Measurements from ENCODE around the gene ACSL6.

Gene ACSL6, protein sequence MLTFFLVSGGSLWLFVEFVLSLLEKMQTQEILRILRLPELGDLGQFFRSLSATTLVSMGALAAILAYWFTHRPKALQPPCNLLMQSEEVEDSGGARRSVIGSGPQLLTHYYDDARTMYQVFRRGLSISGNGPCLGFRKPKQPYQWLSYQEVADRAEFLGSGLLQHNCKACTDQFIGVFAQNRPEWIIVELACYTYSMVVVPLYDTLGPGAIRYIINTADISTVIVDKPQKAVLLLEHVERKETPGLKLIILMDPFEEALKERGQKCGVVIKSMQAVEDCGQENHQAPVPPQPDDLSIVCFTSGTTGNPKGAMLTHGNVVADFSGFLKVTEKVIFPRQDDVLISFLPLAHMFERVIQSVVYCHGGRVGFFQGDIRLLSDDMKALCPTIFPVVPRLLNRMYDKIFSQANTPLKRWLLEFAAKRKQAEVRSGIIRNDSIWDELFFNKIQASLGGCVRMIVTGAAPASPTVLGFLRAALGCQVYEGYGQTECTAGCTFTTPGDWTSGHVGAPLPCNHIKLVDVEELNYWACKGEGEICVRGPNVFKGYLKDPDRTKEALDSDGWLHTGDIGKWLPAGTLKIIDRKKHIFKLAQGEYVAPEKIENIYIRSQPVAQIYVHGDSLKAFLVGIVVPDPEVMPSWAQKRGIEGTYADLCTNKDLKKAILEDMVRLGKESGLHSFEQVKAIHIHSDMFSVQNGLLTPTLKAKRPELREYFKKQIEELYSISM

DNA sequence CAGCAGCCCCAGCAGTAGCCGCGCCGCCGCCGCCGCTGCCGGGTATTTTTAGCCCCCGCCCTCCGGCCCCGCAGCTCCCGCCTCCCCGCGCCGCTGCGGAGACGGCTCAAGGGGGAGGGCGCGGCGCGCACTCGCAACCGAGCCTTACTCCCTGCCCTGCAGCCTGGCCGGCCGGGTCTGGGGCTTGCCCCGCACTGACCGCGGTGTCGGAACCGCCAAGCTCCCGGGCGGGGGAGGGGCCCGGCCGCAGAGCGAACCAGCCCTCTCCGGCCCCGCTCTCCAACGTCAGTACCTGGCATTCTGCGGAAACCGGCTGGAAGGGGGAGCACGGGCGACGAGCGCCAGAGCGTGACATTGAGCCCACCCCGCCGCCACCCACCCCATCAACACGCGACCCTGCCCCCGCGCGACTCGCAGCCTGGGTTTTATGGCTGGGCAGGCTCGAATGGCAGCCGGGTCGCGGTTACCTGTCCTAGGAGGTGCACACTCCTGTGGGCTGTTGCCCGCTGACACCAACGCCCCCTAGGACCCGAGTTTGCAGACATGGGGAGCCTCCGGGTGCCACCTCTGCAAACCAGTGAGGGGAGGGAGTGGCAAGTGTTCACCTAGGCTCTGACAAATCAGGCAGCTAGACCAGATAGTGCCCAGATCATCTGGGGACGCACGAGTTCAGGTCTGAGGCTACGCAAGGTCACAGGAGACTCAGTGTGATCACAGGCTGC is at the start of gene ACSL6:
ACSL6 (minus strand) TSS at position 37 of the 722 bp plus-strand sequence. CDS start 105 bp downstream, outside the sequence.
- DNase-seq (ENCODE audit: low read depth in 2 of 3, low spot score in 1 of 3), result no peak

DNA sequence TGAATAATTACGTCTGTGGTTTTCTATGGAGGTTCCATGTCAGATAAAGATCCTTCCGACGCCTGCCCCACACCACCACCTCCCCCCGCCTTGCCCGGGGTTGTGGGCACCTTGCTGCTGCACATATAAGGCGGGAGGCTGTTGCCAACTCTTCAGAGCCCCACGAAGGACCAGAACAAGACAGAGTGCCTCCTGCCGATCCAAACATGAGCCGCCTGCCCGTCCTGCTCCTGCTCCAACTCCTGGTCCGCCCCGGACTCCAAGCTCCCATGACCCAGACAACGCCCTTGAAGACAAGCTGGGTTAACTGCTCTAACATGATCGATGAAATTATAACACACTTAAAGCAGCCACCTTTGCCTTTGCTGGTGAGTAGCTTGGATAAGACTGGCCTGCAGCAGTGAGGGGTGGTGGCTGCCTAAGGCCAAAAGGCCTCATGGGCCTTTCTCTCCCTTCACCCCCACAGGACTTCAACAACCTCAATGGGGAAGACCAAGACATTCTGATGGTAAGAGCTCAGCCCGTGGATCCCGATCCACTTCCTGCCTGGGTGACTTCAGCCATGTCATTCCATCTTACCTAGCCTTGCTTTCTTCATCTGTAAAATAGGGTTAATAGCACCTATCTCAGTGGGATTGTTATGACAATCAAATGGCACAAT is 49.2 kb upstream of the ACSL6 start, which contains the start of gene IL3:
IL3 (plus strand) TSS at position 155 of the 661 bp plus-strand sequence; CDS start at position 207, 52 bp downstream.
- DNase-seq (ENCODE audit: low read depth in 2 of 3, low spot score in 1 of 3), result no peak

DNA sequence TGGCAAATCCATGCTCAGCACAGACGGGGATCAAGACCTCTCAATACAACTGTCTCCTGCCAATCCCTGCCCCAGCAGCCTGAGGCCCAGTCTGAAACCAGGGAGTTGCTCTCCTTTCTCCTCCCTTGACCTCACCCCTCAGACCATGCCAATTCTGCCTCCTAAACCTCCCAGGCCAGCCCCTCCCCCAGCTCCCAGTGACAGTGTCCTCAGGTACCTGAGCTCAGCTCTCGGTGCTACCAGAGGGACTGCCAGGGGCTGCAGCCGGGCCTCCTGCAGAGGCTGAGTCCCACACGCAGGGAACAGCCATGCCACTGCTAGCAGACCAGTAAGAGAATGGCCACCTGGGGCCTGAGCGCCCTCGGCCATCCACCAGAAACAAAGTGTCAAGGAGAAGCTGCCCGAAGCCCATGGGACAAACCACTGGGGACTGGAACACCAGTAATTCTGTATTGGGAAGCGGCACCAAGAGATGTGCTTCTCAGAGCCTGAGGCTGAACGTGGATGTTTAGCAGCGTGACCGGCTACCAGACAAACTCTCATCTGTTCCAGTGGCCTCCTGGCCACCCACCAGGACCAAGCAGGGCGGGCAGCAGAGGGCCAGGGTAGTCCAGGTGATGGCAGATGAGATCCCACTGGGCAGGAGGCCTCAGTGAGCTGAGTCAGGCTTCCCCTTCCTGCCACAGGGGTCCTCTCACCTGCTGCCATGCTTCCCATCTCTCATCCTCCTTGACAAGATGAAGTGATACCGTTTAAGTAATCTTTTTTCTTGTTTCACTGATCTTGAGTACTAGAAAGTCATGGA is 48.4 kb upstream of the ACSL6 start:
- DNase-seq (ENCODE audit: low read depth in 2 of 3, low spot score in 1 of 3), result no peak

DNA sequence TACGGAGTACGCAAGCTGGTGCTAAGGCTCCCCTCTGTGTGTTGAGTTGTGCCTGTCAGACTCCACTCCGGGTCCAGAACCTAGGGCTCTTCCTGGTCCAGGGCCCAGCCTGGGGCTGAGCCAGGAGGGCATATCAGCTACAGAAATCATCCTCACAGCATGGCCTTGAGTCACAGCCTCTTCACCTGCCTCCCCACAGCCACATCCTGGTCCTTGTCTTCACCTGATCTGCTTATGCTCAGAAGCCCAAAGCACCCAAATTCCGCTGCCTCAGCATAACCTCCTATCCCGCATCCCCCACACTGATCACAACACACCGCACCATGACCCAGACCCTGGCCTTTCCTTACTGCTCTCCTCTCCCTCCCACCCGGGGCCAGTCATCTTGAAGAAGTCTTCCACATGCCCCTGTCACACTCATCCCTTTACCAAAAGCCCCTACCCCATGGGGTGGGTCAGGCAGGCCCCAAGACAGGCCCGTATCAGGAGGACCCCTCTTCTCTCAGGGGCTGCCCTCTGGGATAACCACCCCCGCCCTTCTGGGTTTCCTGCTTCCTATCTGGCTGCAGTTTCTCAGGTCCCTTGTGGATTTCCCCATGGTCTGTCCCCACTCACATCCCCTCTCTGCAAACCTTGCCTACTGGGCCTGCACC is 47.7 kb upstream of the ACSL6 start:
- no peak for DNase-seq (ENCODE audit: low read depth in 2 of 3, low spot score in 1 of 3)

DNA sequence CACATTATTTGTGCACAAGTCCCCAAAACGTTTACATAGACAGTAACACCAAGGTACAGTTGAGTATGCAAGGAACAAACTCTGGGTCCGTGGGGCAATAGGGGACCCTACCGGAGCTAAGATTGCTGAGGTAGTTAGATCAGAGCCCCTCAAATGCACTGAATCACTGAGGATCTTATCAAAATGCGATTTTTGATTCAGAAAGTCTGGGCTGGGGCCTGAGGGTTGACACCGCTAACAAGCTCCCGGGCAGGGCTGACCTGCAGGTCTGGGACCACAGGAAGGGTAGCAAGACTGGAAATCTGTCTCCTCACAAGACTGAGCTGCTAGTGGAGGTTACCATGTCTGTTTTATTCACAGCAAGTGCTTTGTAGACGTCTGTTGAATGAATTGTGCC is 47.2 kb upstream of the ACSL6 start:
- no peak for DNase-seq (ENCODE audit: low read depth in 2 of 3, low spot score in 1 of 3)

DNA sequence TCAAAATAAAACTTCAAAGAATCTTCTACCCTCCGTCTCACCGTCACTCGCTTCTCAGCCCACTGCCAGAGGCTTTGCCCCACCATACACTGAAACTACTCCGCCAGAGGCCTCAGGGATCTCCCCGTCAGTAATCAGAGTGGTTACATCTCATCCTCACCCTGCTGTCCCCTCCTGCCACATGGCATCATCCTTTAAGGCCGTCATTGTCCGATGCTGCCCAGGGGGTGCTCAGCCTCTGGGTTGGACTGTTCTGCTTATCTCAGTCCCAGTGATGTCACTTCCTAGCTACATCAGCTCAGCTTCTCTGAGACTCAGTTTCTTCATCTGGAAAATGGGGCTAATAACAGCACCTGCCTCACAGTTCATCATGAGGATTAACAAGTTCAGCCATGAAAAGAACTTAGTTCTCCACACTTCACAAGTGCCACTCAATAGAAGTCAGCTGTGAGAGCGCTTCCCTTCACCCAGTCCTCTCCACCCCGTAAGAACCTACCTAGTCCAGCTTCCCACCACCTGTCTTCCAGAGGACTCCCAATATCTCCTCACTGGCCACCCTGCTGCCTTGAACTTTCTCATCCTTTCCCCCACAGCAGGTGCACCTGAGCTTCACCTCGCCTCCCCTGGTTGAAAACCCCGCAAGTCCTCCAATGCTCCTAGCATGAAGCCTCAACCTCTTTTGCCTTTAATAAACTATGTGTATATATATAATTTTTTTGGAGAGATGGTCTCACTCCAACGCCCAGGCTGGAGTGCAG is 46.2 kb upstream of the ACSL6 start:
- no peak for DNase-seq (ENCODE audit: low read depth in 2 of 3, low spot score in 1 of 3)

DNA sequence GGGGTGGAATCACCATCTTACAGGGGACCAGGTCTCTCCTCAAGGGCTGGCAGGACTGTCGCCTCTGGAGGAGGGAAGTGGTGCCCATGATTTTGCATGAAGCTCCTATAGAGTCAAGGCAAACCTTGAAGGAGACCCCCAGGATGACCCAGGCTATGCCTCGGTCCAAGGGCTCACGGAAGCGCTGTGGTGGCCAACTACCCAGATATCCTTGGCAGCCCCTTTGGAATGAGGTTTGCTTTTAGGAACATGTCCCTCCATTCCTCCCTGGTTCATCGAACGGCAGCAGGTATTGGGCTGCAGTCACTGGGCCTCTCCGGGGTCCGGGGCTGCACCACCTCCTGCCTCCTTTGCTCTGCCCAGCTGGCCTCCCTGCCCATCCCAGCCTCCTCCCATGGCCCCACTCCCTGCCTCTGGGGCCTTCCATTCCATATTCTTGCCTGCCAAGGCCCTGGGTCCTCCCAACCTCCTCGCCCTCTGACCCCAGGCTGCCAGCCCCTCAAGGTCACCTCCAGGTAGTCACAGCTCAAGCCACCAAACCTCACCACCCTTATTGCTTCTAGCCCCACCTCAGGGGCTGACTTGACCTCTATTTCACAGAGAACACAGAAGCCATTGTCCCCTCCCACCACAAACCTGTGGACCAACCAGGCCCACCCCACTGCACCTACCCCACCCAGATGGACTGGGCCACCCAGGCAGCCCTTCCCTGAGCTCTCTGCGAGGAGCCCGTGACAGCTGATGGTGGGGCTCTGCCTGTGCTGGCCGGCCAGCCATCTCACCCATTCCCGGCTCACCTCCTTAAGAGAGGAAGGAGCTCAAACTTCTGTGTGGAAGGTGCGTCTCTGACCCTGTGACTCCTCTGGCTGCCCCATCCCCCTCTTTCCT is 45.4 kb upstream of the ACSL6 start:
- no peak for DNase-seq (ENCODE audit: low read depth in 2 of 3, low spot score in 1 of 3)

DNA sequence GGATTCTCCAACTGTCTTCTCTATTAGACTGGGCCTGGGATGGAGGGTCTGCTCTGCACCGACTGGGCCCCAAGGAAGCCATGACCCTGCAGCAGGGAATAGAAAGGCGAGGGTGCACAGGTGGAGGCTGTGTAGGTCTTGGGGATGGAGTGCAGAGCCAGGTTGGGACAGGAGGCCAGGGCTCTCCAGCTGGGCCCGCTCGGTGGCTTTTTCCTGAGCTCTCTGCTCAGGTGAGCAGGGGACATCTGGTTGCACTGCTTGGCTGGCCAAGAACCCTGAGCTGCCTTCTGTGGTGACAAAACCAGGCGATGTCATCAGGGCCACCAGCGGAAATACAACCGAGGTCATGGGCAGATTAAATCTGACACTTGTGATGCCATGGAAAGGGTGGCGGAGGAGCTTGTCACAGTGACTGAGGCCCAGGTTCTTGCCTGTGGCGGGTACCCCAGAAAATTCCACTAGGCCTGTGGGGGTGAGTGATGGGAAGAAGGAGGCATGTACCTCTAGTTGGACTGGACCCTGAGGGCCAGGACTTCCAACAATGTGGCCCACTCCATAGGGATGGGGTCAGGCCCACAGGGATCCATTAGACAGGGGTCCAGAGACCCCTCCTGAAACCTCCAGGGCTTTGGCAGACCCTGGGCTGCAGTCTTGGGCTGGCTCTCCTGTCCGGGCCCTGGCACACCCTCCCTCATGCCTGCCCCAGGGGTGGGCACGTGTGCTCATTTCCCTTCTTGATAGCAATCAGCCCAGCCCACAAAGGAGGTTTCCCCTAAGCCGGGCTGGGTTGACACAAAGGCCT is 44.6 kb upstream of the ACSL6 start:
- no peak for DNase-seq (ENCODE audit: low read depth in 2 of 3, low spot score in 1 of 3)

DNA sequence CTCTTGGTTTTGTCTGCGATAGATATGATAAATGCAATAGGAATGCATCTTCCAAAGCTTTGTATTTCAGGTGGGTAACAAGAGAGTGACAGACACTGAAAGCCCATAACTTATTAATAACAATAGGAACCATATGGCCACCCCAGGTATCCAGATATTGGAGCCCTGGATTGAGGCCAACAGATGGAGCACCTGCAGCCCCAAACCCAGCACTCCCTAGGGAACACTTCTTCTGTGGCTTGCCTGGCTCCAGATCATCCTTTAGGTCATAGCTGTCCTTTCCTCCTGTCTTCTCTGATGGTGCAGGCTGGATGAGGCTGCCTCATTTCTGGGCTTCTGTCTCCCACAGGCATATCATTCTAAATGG is 44.0 kb upstream of the ACSL6 start:
- no peak for DNase-seq (ENCODE audit: low read depth in 2 of 3, low spot score in 1 of 3)

DNA sequence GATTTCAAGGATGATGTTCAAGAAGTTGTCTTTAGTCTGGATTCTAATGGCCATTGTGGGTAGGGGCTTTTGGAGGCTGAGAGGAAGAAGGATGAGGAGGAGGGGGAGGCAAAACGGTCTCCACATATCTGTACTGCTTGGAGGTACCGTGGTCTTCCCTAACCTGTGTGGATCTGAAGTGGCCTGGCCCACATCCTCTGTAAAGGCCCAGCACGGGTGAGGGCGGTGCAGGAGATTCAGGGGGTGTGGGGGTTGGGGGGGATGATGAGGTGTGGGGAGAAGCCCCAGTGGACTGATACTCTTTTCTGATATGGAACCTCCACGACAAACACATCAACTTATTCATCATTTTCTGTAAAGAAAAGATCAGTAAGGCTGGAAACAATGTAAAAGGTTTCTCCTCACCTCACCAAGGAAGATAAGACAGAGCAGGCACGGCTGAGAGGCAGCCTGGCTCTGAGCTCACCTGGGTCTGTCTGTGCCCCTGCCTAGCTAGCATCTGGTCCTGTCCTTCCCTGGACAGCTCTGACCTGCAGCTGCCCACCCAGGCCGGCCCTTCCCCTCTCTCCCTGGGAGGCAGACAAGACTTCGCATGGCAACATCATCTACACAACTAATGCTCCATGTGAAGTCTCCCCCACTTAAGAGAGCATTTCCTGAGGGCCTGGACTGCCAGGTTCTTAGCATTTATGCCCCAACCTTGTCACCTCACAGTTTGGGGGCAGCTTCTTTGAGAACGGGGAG is 43.4 kb upstream of the ACSL6 start:
- DNase-seq (ENCODE audit: low read depth in 2 of 3, low spot score in 1 of 3), result no peak

DNA sequence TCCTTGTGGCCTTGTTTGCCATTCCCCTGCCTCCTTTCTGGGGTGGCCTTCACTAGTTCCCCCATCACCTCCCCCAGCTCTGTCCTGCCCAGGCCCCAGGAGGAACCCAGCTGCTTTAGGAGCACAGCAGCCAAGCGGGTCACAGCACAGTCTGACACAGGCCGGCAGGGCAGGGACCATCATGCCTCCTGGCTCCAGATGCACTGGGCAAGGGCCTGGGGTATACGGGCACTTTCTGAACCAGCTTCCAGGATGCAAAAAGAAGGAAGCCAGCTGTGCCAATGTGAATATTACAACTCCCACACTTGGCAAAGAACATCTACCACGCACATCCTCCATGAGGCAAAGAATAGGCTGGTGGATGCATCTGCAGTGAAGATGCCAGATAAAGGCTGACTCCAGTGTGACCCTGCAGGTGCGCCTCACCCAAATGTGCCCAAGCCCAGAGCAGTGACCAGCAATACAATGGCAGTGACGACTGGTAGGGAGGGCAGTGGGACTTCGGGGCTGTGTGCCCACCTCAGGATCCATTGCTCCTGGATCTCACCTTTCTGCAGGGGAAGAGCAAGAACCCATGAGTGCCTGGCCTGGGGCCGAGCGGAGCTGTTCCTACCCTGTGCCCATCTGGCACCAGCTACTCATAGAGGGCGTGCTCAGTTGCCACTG is 42.7 kb upstream of the ACSL6 start:
- DNase-seq (ENCODE audit: low read depth in 2 of 3, low spot score in 1 of 3), result no peak

DNA sequence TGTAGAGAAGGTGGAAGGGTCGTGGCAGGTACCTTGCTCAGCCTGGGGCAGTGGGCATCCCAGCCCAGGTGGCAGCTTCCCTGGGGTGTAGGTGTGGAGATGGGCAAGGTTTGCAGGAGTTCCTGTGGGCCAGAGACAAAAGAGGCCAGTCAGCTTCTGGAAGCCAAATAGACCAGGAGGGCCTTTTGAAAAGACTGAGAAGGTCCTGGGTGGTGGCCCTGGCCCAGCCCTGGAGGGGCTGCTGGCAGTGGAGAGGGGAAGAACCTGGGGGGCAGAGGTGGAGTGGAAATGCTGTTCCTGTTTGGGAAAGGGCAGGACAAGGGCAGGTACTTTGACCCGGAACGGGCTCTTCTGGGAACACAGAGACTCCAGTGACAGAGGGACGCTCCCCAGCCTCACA is 42.0 kb upstream of the ACSL6 start:
- DNase-seq (ENCODE audit: low read depth in 2 of 3, low spot score in 1 of 3), result no peak

DNA sequence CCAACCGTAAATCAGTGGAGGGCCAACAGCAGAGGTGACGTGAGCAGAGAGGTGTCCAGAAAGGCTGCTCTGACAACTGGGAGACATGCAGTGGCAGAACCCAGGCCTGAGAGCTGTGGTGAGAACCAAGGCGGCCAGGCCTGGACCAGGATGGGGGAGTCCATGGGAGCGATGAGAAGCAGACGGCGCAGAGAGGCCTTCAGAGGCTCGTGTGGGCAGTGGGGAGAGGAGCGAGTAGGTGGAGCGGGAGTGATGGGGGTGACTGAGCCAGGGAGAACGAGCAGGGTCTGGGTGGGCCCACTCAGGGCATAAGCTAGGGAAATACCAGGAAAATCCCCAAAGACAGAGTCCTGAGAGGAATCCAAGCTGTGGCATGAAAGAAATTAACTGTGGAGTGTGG is 41.1 kb upstream of the ACSL6 start:
- no peak for DNase-seq (ENCODE audit: low read depth in 2 of 3, low spot score in 1 of 3)

DNA sequence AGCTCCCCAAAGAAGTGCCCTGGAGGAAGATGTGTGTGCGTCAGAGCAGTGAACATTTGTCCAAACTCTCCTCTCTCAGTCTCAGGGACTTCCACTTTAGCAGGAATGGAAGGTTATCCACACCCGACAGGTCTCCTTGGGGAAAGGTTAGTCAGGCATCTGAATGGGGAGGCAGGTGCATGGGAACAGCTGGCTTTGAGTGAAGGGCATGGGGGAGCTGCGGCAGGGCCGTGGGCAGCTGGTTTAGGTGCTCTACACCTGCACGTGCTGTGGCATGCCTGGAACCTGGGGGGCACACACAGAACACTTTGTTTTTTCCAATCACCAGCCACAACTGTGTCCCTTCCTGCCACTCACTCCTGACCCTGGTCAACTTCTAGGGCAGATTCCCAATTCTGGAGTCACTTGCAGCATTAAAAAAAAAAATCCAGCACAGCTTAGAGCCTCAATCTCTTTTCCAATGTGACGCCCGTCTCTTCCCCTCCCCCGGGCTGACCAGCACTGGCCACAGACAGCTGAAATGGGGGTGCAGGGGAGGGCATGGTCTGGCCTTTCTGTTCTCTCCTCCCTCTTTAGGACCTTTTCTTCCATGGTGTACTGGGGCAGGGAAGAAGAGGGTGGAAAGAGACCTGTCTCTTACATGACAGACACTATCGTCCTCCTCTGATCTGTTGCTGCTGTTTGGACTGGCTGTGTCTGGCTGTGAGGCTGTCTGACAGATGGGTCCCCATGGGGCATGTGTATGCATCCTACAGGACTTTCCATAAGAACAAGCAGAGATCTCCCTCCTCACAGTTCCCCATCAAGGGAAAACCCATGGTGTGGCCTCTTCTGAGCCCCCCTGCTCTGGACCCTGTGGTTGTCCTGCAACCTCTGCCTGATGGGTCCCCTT is 39.4 kb upstream of the ACSL6 start:
- DNase-seq (ENCODE audit: low read depth in 2 of 3, low spot score in 1 of 3), result no peak

DNA sequence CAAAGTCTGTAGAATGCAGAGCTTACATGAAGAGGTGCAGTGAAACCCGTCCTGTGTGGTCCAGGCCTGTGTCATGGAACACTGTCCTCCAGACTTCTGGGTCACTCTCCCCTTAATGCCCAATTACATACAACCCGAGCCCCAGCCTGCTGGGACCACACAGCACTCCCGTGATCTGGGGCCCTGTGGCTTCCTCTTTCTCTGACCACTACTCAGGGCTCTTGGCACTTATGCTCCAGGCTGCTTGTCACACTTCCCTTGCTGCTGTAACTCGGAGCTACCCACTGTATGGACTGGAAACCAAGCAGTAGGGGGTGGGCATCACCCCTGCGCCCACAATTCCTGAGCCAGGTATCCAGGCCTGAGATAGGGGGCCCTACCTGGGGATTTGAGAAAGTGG is 38.7 kb upstream of the ACSL6 start:
- no peak for DNase-seq (ENCODE audit: low read depth in 2 of 3, low spot score in 1 of 3)

Measured in stimulated activated CD4-positive, alpha-beta T cell treated with anti-CD3 and anti-CD28 coated beads, Interleukin-12 subunit alpha, Interleukin-12 subunit beta, amount 100 ng/mL, for 48 hours (primary cell).